HG03469 (cell line): ENCODE data around the gene C3orf33.
A peak's percentile ranks its signal among the peaks of the same experiment; 100 is the strongest.
"Not testable (repeated sequence)": the region's sequence is repeated elsewhere in the genome, so short reads cannot be mapped to it uniquely, and the experiment has no call there.

Experiments
- ATAC-seq: cut with Tn5 transposase; IDR thresholded peaks from one replicate; pipeline ENCODE4 v1.9.1; 2021; ENCODE audit warnings: mild to moderate bottlenecking, moderate library complexity, moderate number of reproducible peaks; ENCODE audit not compliant: unreplicated experiment

C3orf33 gene

GRCh38 chr3:155805802-155806618 is at the start of gene C3orf33:
Gene C3orf33, minus strand, starts transcription at chr3:155806278. Its CDS starts 26 bp downstream, at chr3:155806252.
- ATAC-seq: peak; percentile 93

GRCh38 chr3:155854141-155854940 is 48.3 kb upstream of the C3orf33 start, which contains the start of gene SLC33A1:
Gene SLC33A1, minus strand, starts transcription at chr3:155854427. Its CDS starts 430 bp downstream, at chr3:155853997.
- peak; percentile 93 for ATAC-seq

DNA sequence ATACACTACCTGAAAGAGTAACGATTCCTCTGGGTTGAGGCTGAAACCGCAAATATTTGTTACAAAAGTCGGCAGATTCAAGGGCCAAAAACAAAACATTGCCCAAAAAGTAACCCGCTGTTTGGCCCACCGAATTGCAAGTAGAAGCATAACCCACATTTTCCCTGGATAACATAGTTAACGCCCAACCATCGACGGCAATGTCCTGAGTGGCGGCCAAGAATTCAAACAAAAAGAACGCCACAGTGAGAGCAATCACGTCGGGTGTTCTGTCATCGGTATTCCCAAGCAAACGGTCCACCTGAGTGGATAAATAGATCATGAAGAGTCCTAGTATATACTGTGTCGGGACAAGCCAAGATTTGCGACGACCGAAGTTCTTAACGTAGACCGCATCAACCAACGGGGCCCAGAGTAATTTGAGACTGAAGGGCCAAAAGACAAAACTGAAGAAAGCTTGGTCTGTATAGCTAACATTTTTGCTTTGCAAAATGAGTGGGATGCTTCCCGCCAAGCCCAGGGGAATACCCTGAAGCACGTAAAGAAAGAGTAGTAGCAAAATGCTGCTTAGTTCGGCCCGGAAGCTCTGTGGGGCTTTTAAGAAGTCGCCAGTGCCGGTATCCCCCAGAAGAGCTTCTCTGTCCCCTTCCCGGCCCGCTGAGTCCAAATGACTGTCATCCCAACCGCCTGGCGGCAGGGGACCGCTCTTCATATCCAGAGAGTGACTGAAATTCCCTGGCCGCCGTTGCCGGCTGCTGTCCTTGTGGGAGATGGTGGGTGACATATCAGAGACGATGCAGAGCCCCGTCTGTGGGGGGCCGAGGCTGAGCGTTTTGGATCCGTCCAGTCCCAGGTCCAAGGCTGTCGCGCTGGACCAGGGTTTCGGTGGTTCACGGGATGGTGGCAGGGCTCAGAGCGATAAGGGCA is 47.4 kb upstream of the C3orf33 start:
- no peak for ATAC-seq

- ATAC-seq: no peak
Observed at GRCh38 chr3:155852341-155852740, 46.3 kb upstream of the C3orf33 start.

GRCh38 chr3:155849404-155849803 is 43.3 kb upstream of the C3orf33 start:
- ATAC-seq: not testable (repeated sequence)

GRCh38 chr3:155847993-155848392 is 41.9 kb upstream of the C3orf33 start:
- no peak for ATAC-seq

GRCh38 chr3:155846119-155846518 is 40.0 kb upstream of the C3orf33 start:
- ATAC-seq: no peak

DNA sequence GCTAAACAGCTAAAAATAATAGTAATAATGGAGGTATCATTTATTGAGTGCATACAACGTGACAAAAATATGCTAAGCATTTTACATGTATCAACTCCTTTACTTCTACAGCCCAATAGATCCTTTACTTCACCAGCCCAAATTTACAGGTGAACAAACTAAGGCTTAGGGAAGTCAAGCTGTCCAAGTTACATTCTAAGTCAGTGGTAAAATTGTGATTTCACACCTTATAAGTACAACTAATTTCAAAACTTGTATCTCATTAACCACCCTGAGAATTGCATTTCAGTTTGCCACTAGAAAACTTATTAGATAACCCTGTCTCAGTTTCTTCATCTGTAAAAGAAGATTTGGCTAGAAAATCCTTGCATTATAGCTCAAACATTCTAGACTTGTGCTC is 37.5 kb upstream of the C3orf33 start:
- ATAC-seq: no peak

- no peak for ATAC-seq
Observed at GRCh38 chr3:155835341-155836071, 29.4 kb upstream of the C3orf33 start.

GRCh38 chr3:155828490-155829098 is 22.5 kb upstream of the C3orf33 start:
- not testable (repeated sequence) for ATAC-seq

DNA sequence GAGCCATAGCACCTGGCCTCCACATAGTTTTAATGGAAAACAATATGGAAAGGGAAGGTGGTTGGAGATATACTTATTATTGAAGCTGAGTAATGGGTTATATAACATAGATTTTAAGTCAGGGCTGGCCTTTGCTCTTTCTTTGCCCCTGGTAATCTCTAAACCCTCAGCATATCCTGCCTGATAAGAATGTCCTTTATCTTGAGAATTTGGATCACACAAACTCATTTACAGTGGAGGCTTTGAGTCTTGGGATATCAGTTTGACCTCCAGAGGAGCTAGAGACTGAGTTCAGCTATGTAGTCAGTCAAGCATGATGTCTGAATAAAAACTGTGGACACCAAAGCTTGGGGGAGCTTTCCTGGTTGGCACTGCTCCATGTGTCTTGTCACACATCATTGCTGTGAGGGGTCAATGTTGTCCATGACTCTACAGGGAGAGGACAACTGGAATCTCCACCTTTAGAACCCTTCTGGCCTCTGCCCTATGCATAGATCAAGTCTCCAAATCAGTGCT is 9.0 kb upstream of the C3orf33 start:
- ATAC-seq: no peak

- not testable (repeated sequence) for ATAC-seq
Observed at GRCh38 chr3:155813224-155813623, 7.1 kb upstream of the C3orf33 start.

DNA sequence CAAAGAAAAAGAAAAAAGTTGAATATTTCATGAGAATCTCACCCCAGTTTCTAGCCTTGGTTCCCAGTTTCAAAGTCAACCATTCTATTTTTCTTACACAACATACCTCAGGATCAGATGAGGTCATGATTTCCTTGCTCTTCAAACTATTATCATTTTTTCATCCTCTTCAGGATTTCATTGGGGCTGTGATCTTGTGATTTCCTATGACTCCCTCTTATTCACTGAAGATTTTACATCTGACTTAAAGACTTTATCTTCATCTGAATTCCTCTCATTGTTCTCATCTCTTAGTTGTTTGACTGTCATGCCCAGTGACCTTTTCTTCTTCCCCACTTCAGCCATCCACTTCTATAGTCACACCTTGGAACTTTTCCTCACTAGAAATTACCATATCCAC is 3.1 kb upstream of the C3orf33 start:
- ATAC-seq: no peak

DNA sequence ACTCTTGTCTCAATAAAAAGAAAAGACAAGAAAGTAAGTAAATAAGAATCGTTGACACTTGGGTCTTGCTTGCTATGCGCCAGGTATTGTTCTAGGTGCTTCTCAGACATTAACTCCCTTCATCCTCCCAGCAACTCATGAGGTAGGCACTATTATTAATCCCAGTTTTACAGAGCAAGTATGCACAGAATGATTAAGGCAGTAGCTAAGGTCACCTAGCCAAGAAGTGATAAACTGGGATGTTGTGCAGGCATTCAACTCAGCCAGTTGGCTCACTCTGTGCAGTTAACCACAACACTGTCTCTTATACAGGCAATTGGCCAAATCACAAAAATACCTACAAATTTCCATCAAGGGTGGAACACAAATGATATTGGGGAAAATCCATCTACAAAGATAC is 1.7 kb upstream of the C3orf33 start:
- no peak for ATAC-seq

GRCh38 chr3:155805204-155805801 is 775 bp downstream of the C3orf33 start:
- ATAC-seq: peak; percentile 16

- ATAC-seq: no peak
Observed at GRCh38 chr3:155804323-155804722, 1.8 kb downstream of the C3orf33 start.

GRCh38 chr3:155792532-155792931 is 13.5 kb downstream of the C3orf33 start:
- no peak for ATAC-seq

- no peak for ATAC-seq
Observed at GRCh38 chr3:155791190-155791589, 14.9 kb downstream of the C3orf33 start.
